LNCaP clone FGC (cell line): ENCODE results near the gene ASPSCR1.

ENCODE experiments used
- DNase-seq: peaks from one replicate; pipeline ENCODE4 v3.0.0-alpha.2; 2011; ENCODE audit warnings: low read depth
- H3K4me3 ChIP-seq: 2 replicates; pipeline ENCODE4 v1.5.1; 2011; ENCODE audit warnings: mild to moderate bottlenecking, low read depth, low read length, control low read depth
- TF ChIP-seq, protein P1 (sequence below): IDR thresholded peaks from 2 replicates; pipeline ENCODE4 v1.5.1; 2012; ENCODE audit warnings: mild to moderate bottlenecking; ENCODE audit not compliant: control insufficient read depth, insufficient read depth; ENCODE audit errors: extremely low read depth

The ASPSCR1 gene

GRCh38 chr17:82022310-82022980 lies 45.0 kb downstream of the ASPSCR1 start, which contains the start of gene CENPX:
Gene CENPX (minus strand): TSS chr17:82022878. CDS start chr17:82022861, 17 bp downstream.
- H3K4me3 ChIP-seq, result peak within 1 kb of the TSS; percentile 97
- DNase-seq, result no peak
- TF ChIP-seq, protein P1, sequence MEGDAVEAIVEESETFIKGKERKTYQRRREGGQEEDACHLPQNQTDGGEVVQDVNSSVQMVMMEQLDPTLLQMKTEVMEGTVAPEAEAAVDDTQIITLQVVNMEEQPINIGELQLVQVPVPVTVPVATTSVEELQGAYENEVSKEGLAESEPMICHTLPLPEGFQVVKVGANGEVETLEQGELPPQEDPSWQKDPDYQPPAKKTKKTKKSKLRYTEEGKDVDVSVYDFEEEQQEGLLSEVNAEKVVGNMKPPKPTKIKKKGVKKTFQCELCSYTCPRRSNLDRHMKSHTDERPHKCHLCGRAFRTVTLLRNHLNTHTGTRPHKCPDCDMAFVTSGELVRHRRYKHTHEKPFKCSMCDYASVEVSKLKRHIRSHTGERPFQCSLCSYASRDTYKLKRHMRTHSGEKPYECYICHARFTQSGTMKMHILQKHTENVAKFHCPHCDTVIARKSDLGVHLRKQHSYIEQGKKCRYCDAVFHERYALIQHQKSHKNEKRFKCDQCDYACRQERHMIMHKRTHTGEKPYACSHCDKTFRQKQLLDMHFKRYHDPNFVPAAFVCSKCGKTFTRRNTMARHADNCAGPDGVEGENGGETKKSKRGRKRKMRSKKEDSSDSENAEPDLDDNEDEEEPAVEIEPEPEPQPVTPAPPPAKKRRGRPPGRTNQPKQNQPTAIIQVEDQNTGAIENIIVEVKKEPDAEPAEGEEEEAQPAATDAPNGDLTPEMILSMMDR, result no peak

DNA sequence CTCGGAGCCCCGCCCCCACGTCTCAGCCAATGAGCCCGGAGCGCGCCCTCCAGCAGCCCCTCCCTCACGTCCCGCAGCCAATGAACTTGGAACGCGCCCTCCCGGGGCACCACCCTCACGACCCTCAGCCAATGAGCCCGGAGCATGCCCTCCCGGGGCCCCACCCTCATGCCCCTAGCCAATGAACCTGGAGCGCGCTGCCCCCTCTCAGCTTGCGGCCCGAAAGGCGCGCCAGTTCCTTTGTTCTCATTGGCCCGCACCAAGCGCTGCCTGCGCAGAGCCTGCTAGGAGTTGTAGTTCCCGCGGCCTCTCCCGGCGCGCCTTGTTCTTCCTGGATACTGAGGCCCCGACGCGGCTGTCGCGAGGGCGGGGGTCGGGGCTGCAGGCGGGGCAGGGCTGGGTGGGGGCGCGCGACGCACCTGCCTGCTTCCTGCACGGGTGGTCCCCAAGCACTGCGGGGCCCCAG lies 45.6 kb downstream of the ASPSCR1 start, which contains the start of gene LRRC45:
TSS of gene LRRC45 (plus strand) at position 325 of the 466 bp plus-strand sequence. CDS start 339 bp downstream, outside the sequence.
- DNase-seq, result peak; percentile 98
- TF ChIP-seq, protein P1, result no peak
- H3K4me3 ChIP-seq, result peak within 1 kb of the TSS; percentile 97

GRCh38 chr17:82023447-82024241 lies 46.2 kb downstream of the ASPSCR1 start:
- peak overlapping the region; percentile 63 for H3K4me3 ChIP-seq
- TF ChIP-seq, protein P1, result no peak
- no peak for DNase-seq

DNA sequence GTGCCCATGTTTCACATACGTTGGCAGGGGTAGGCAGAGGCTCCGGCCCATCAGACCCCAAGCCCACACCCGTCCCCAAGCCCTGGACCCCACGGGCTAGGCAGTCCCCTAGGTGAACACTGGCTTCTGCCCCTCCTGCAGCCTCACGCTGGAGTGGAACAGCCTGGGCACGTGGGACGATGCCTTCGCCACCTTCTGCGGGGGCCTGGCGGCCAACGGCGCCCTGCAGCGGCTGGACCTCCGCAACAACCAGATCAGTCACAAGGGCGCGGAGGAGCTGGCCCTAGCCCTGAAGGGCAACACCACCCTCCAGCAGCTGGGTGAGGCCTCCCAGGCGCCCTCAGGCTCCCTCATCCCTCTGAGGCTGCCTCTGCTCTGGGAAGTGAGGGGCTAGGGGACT lies 47.4 kb downstream of the ASPSCR1 start:
- no peak overlapping the region; the same call in 1 of the 2 replicates for H3K4me3 ChIP-seq
- TF ChIP-seq, protein P1, result no peak
- no peak for DNase-seq

GRCh38 chr17:82025401-82026107 lies 48.1 kb downstream of the ASPSCR1 start:
- TF ChIP-seq, protein P1, result no peak
- no peak for DNase-seq
- H3K4me3 ChIP-seq, result no peak overlapping the region

- DNase-seq, result no peak
- TF ChIP-seq, protein P1, result no peak
- H3K4me3 ChIP-seq, result no peak overlapping the region
Measured at GRCh38 chr17:82028246-82028645, 50.8 kb downstream of the ASPSCR1 start.
